Coronary artery (tissue), 2 donors: ENCODE data around the gene FAM110A.
A peak's percentile ranks its signal among the peaks of the same experiment; 100 is the strongest.
"Not testable (repeated sequence)": the region's sequence is repeated elsewhere in the genome, so short reads cannot be mapped to it uniquely, and the experiment has no call there.

ENCODE experiments used
- DNase-seq: peaks from one replicate; pipeline ENCODE4 v3.0.0-alpha.2; 2017; ENCODE audit warnings: low spot score
- H3K27ac ChIP-seq, 2 donors: fragments of 200-600 bp; sonication (generic); one replicate each; pipeline ENCODE4 v1.5.1; 2016 to 2019
- H3K4me3 ChIP-seq: fragments of 200-600 bp; sonication (generic); 2 replicates; pipeline ENCODE4 v1.5.1; 2016; ENCODE audit warnings: mild to moderate bottlenecking, moderate library complexity
- CTCF ChIP-seq: fragments of 200-600 bp; sonication (generic); IDR thresholded peaks from one replicate; pipeline ENCODE4 v1.5.1; 2019; ENCODE audit warnings: antibody characterized with exemption

FAM110A gene

GRCh38 chr20:889932-890463 lies 56.5 kb downstream of the FAM110A start:
- peak overlapping the region in 1 of 2 donors; percentile 53 for H3K27ac ChIP-seq
- no peak for TF ChIP-seq CTCF
- DNase-seq = no peak
- no peak overlapping the region for H3K4me3 ChIP-seq

- H3K27ac ChIP-seq = peak overlapping the region in 1 of 2 donors; percentile 53
- no peak overlapping the region for H3K4me3 ChIP-seq
- TF ChIP-seq CTCF = no peak
- no peak for DNase-seq
Observed at GRCh38 chr20:890666-891057, 57.1 kb downstream of the FAM110A start.

- Histone ChIP-seq H3K4me3 (no peak overlapping the region), H3K27ac (peak overlapping the region in 1 of 2 donors; percentile 53)
- no peak for DNase-seq
- no peak for TF ChIP-seq CTCF
Observed at GRCh38 chr20:891058-891705, 57.7 kb downstream of the FAM110A start.

GRCh38 chr20:891706-892080 lies 58.2 kb downstream of the FAM110A start:
- DNase-seq = no peak
- Histone ChIP-seq H3K4me3 (no peak overlapping the region), H3K27ac (peak overlapping the region in 1 of 2 donors; percentile 42)
- no peak for TF ChIP-seq CTCF

- not testable (repeated sequence) for H3K27ac ChIP-seq, H3K4me3 ChIP-seq, DNase-seq
Observed at GRCh38 chr20:892371-892770, 58.9 kb downstream of the FAM110A start.
